Posterior cingulate gyrus (tissue), 11 donors: ENCODE results near the gene FREM1.

Experiments used
- DNase-seq, 10 donors: peaks; one replicate each; pipeline versions ENCODE4 v3.0.0 to v3.0.0-alpha.2; 2020 to 2021; ENCODE audit warnings: mixed read lengths in 3 of 10
- intact Hi-C: fragments of 100-400 bp; cut with DNase I; formaldehyde crosslinking; loops from one replicate; pipeline ENCODE4 v1.15.1; 2023

FREM1 gene

DNA sequence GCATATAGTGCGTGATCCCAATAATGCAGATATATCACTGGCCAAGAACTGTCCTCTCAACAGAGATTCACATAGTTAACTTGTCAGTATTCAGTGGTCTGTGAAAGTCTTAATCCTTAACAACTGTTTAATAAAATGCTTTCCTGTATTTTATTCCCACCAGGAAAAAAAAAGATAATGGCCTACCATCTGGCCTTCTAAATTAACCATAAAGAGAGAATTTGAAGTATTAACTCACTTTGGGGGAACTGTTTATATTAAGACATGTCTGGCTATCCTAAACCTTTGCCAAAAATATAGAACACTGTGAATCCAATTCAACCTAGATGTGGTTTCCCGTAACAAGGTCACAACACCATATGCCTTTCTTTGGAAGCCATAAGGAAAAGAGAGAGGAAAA lies 818 bp upstream of the FREM1 start:
- DNase-seq: no peak
- intact Hi-C loops: no loop called here

DNA sequence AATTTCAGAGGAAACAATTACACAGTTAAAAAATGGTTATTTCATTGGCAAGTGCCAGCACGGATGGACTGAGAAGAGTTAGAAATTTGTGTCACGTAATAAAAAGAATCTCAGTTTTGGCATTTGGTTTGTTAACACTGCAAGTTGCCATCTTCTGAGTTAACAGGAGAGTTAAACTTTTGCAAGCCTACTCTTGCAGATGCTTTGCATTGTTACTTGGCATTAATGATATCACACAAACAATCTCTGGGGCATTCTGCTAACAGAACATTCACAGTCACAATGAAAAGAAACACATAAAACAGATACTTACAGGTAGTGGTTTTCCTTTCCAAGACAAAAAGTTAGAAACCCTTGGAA lies 647 bp downstream of the FREM1 start:
- intact Hi-C loops: no loop called here
- DNase-seq: no peak

- DNase-seq: no peak
- intact Hi-C loops: no loop called here
Measured at GRCh38 chr9:14909181-14909580, 1.0 kb downstream of the FREM1 start.

DNA sequence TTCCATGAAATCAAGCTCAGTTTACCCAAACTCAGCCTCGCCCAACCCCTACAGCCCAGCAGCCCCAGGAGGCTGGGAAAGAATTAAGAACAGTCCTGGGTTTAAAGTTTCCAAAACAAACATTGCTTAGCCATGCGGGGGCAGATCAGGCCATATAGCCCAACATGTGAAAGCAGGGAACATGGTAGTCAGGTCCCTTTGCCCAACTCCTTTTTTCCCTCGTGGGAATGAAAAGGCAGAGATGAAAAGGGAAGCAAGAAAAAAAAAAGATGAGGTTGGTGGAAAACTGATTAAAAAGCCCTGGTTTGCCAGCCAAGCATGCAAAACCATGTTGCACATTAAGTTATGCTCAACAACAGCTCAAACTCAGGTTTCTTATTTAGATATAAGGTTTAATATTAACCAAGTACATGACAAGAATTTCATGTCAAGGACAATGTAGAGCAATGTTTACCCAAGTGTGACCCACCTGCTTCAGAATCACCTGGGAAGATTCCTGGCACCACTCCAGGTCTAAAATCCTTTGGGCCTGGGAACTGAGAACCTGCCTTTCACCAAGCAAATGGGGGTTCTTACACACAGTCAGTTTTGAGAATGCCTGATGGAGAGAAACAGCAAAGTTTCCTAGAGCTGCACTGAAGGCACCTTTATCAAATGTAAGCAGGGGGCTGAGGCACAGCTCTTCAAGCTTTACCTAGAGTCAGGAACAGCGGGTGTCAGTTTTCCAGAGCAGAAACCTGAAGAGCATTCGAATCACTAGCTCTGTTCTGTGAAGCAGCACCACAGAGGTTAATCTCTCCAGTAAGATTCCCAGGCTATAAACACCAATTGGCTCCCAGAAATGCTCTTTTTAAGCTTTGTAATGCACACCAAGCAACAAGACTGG lies 1.7 kb downstream of the FREM1 start:
- intact Hi-C loops: no loop called here
- DNase-seq: no peak

- intact Hi-C loops: no loop called here
Measured at GRCh38 chr9:14907696-14908095, 2.5 kb downstream of the FREM1 start.

DNA sequence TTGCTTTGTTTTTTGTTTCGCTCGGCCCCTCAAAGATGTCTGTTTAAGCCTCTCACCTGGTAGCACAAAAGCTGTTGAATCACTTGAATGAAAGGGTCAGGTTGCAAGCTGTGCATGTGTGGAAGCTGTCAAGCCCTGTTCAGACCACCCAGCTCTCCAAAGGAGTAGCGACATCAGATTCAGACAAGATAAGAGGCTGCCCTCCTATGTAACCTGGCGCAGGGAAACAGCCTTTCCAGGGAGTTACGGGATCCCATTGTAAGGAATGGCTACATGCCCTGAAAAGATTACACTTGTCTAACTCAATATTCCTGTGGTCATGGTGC lies 2.9 kb downstream of the FREM1 start:
- no peak for DNase-seq

More at GRCh38 chr9:14907696-14908095, 2.5 kb downstream of the FREM1 start:
- no peak for DNase-seq

DNA sequence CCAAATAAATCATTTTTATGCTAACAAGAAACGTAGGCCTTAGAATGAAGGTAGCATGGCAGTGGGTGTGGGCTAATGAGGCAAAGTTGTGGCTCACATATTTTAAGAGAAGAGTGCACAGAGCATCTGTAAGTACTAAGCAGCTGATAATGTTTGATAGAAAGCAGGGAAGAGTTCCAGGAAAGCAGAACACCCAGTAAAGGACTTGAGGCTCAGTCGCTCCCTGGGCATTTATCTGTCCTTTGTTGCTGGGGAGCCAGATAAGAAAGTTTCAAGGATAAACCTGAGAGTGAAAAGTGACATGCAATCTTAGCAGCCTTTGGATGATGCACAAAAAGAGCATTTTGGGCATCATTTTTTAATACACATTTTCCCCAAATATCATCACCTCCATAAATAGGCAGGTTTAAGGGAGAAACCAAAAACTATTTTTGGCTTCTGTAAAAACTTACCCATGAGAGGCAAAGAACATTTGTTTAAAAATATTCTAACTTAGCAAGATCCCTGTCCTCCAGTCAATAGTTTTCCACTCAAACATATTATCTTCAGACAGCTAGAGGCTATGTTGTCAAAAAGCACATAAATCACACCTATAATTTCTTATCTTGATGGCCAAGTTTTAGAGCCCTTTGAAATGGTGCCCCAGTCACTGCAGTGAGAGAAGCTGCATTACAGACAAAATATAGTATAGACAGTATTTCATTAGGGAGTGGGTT lies 3.4 kb downstream of the FREM1 start:
- no peak for DNase-seq
- intact Hi-C loops: no loop called here

More for the DNA sequence above, 2.9 kb downstream of the FREM1 start:
- intact Hi-C loops: no loop called here

GRCh38 chr9:14906000-14906399 lies 4.2 kb downstream of the FREM1 start:
- DNase-seq: no peak
- intact Hi-C loops: no loop called here

DNA sequence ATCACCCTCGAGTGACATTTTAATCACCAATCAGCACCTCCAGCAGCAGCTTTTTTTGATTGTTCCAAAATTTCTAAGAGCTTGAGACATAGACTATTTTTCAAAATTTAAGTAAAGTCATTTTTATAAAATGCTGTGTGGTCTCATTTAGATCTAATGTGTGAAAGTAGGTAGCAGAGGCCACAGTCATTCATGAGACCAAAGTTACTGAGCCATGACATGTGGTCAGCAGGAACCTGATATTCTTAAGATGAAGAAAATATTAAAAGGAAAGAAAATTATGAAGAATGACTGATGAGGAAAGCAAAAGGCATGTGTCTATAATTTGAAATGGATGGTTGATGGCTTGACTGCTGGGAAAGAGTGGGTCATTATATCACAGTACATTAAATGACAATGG lies 7.2 kb downstream of the FREM1 start:
- intact Hi-C loops: no loop called here

DNA sequence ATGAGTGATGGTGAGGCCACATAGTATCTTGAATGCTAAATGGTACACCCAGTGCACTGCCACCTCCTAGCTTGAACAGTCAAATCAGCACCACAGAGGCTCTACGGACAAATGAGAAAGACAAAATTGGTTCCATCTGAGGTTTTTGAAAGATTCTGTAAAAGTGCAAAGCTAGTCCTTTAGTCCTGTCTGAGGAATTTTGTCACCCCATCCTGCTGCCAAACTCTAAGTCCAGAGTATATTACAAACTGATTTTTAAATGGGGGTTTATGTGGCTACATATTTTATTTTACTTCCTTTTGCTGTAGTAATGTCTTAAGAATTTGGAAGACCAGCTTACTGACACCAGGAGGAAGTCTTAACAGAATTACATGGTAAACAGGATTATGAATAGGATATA lies 7.7 kb downstream of the FREM1 start:
- intact Hi-C loops: no loop called here
- DNase-seq: no peak

More for the DNA sequence above, 7.2 kb downstream of the FREM1 start:
- no peak for DNase-seq

DNA sequence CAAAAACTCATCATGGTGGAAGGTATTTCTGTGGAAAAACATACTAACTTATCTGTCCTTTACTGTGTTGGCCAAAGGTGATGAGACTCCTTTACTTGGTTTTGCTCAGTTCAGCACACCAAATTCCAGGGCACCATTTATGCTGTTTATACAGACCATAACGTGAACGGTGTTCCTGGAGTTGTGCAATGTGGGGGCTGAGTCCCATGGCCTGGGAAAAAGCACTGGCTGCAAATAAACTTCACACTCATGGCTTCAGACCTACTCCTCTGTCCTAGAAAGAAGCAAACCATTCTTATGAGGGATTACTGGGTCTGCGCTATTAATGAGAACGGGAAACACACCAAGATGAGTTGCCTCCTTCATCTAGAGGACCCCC lies 10.4 kb downstream of the FREM1 start:
- intact Hi-C loops: no loop called here
- DNase-seq: no peak

DNA sequence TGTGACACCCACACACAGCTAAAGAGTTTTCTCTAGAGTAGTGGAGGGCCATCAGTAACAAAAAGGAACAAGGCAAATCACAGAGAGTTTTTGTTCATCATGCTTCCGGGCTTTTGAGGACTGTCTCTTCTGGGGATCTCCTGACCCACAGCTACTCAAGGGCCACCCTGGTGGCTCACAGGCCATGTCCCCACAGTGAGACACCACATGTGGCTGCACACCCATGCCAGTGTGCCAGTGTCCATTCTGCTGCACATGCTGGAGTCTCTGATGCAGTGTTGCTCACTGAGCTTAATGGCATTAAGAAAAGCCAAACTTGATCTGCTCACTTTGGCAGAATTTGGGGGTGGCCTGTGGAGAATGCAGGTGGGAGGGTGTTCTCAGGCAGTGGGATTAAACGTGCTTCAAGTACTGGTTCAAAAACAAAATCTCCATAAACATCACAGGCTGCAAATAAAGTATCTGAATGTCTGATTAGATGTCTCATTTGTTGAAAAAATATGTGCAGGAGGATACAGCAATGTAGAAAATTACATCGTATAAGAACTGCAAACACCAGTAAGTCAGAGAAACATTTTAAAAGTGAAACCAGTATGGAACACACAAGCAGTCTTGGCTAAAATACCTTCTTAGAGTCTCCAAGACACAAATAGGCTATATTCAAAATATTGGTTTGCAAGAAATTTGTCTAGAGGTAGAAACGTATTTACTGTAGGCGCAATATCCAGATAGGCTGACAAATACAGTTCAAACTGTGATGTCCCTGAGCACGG lies 11.0 kb downstream of the FREM1 start:
- intact Hi-C loops: no loop called here

GRCh38 chr9:14895806-14896205 lies 14.4 kb downstream of the FREM1 start:
- DNase-seq: no peak
- intact Hi-C loops: no loop called here

More for the DNA sequence above, 11.0 kb downstream of the FREM1 start:
- DNase-seq: no peak

GRCh38 chr9:14893280-14893679 lies 16.9 kb downstream of the FREM1 start:
- DNase-seq: no peak
- intact Hi-C loops: no loop called here

DNA sequence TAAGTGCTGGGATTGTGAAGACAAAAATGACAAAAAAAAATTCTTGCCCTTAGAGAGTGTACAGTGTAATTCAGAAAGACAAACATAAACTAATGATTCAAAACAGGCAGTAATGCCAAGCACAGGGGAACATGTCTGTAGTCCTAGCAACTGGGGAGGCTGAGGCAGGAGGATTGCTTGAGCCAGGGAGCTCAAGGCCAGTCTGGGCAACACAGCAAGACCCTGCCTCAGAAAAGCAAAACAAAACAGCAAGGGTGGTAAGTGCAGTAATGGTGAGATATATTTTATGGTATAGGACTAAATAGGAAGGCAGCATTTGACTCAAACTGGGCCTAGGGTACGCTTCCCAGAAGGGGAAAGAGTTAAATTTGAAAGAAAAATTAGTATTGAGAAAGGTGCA lies 18.9 kb downstream of the FREM1 start:
- no peak for DNase-seq
- intact Hi-C loops: no loop called here

DNA sequence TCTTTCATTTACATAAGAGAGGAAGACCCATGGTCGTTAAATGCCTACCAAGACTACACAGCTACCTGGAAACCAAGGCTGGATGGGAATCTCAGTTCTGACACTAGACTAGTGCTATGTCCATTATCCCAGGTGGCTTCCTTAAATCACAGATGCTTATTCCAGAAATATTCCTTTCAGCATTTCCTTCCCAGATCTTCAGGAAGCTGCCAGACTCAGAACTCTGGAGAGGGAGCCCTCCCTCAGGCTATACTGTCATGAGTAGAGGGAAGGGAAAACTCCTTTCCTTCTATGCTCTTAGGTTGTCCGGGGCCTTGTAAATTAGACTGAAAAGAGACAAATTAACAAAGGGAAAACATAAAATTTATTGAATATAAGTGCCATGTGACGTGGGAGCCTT lies 20.8 kb downstream of the FREM1 start:
- no peak for DNase-seq
- intact Hi-C loops: no loop called here

DNA sequence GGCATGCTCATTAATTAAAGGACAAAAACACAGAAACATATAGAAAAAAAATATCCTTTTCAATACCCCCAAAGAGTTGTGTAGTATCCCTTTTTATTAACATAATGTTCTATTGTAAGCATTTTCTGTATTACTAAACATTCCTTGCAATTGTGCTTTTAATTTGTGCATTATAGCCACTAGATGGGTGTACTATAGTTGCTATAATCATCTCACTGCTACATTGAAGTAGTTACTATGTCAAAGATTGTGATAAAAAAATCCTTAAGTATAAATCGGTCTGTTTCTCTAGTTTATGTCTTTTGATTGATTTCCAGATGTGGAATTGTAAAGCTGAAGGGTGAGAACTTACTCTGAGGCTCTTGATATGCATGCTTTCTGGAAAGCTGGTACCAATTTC lies 21.4 kb downstream of the FREM1 start:
- intact Hi-C loops: no loop called here
- no peak for DNase-seq

DNA sequence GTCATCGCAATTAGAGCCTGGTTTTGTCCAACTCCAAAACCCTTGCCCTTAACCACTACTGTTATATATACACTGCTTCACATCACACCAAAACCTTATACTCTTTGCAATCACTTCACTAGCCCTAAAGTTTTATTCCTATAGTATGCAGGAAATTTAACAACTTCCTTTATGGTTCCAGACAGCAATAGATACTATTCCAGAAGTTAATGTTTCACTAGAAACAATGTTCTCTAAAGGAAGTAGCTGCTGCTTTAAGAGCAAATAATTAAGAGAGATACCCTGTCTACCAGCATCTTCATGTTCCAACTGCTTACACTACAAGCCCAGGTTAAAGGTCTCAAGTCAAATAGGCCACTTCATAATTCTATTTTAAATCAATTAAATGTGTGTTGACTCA lies 22.0 kb downstream of the FREM1 start:
- intact Hi-C loops: no loop called here
- DNase-seq: no peak

DNA sequence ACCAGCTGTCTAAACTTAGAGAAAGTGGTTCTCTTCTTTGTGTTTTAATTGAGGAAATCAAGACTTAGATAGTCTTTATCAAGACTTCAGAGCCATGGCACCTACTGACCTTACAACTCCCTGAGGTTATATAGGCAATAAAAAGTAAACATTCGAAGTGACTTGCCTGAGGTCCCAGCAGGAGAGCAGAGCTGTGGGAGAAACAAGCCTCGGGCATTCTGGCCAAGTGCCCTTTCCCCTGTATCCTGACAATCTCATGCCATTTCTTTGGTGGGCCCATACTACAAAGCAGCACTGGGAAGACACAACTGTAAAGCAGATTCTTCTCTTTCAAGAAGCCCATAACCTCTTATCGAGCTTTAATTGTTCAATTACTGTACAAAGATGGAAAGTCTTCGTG lies 23.1 kb downstream of the FREM1 start:
- intact Hi-C loops: no loop called here
- DNase-seq: no peak

GRCh38 chr9:14883310-14883944 lies 26.8 kb downstream of the FREM1 start:
- intact Hi-C loops: no loop called here
- no peak for DNase-seq

DNA sequence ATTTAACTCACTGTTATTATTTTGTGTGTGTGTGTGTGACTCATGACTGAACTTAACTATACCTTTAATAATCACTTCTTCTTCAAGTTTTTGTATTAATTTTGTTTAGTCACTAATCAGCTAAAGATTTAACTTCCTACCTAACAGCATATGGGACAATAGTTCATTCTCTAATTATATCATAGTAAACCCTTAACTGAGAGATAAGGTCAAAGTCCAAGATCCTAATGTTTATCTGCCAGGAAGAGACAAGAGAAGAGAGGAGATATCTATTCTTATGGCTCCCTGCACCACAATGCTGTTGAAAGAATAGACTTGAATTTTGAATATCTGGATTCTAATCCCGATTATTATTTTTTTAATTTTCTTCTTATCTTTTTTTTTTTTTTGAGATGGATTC lies 28.1 kb downstream of the FREM1 start:
- DNase-seq: no peak
- intact Hi-C loops: no loop called here
